ENCODE results near the gene AOX1.
"Not testable (repeated sequence)": the region's sequence is repeated elsewhere in the genome, so short reads cannot be mapped to it uniquely, and the experiment has no call there.

The AOX1 gene

GRCh38 chr2:200585730-200586643 is at the start of gene AOX1:
Gene AOX1 (plus strand): TSS chr2:200586014. CDS start chr2:200586109, 95 bp downstream.
- peak; percentile 45 for DNase-seq

- DNase-seq, result no peak
Observed at GRCh38 chr2:200538139-200538538, 47.7 kb upstream of the AOX1 start.

- DNase-seq, result no peak
Observed at GRCh38 chr2:200540793-200541192, 45.0 kb upstream of the AOX1 start.

- not testable (repeated sequence) for DNase-seq
Observed at GRCh38 chr2:200566596-200566995, 19.2 kb upstream of the AOX1 start.

GRCh38 chr2:200567932-200568331 is 17.9 kb upstream of the AOX1 start:
- DNase-seq, result no peak

GRCh38 chr2:200575957-200576356 is 9.9 kb upstream of the AOX1 start:
- DNase-seq, result no peak

- DNase-seq, result no peak
Observed at GRCh38 chr2:200577027-200577426, 8.8 kb upstream of the AOX1 start.

- no peak for DNase-seq
Observed at GRCh38 chr2:200578778-200579177, 7.0 kb upstream of the AOX1 start.

GRCh38 chr2:200584639-200585038 is 1.2 kb upstream of the AOX1 start:
- DNase-seq, result no peak

GRCh38 chr2:200585340-200585729 is 479 bp upstream of the AOX1 start:
- no peak for DNase-seq

GRCh38 chr2:200586644-200586975 is 796 bp downstream of the AOX1 start:
- DNase-seq, result no peak

- no peak for DNase-seq
Observed at GRCh38 chr2:200587007-200587616, 1.3 kb downstream of the AOX1 start.

GRCh38 chr2:200588076-200588678 is 2.4 kb downstream of the AOX1 start:
- no peak for DNase-seq

- no peak for DNase-seq
Observed at GRCh38 chr2:200590090-200590489, 4.3 kb downstream of the AOX1 start.

GRCh38 chr2:200591308-200591707 is 5.5 kb downstream of the AOX1 start:
- DNase-seq, result no peak

- no peak for DNase-seq
Observed at GRCh38 chr2:200592406-200593075, 6.7 kb downstream of the AOX1 start.

- no peak for DNase-seq
Observed at GRCh38 chr2:200593905-200594304, 8.1 kb downstream of the AOX1 start.

- no peak for DNase-seq
Observed at GRCh38 chr2:200595913-200596312, 10.1 kb downstream of the AOX1 start.

- no peak for DNase-seq
Observed at GRCh38 chr2:200596774-200597570, 11.2 kb downstream of the AOX1 start.

- no peak for DNase-seq
Observed at GRCh38 chr2:200599206-200599605, 13.4 kb downstream of the AOX1 start.

- no peak for DNase-seq
Observed at GRCh38 chr2:200600549-200601225, 14.9 kb downstream of the AOX1 start.

- no peak for DNase-seq
Observed at GRCh38 chr2:200602584-200602983, 16.8 kb downstream of the AOX1 start.

Data from CD4-positive, alpha-beta T cell treated with Interleukin-17A for 4 hours (primary cell).